NCI-H82 treated with DMSO at 0.1 percent for 48 hours (cell line): Measurements from ENCODE around the gene SMAD3.

Source experiments
- DNase-seq: peaks from one replicate; lab custom pipeline; 2025; ENCODE audit not compliant: unreplicated experiment; lab: John Stamatoyannopoulos, UW

SMAD3 gene

DNA sequence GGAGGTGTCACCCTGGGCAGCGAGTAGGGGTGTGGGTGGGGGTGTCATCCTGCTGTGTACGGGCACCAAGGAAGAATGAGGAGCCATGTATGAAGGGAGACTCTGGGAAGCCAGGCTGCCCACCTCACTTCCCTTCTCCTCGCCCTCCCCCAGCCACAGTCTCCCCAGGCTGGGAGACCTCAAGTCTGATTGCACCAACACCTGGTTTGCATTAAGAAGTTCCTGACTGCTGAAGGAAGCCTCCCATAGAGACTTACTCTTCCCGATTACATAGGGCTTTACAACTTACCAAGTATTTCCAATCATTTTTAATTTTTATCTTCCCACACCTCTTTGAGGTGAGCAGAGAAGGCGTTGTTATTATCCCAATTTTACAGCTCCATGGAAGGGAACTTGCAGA is 29.5 kb upstream of the SMAD3 start:
- no peak for DNase-seq

DNA sequence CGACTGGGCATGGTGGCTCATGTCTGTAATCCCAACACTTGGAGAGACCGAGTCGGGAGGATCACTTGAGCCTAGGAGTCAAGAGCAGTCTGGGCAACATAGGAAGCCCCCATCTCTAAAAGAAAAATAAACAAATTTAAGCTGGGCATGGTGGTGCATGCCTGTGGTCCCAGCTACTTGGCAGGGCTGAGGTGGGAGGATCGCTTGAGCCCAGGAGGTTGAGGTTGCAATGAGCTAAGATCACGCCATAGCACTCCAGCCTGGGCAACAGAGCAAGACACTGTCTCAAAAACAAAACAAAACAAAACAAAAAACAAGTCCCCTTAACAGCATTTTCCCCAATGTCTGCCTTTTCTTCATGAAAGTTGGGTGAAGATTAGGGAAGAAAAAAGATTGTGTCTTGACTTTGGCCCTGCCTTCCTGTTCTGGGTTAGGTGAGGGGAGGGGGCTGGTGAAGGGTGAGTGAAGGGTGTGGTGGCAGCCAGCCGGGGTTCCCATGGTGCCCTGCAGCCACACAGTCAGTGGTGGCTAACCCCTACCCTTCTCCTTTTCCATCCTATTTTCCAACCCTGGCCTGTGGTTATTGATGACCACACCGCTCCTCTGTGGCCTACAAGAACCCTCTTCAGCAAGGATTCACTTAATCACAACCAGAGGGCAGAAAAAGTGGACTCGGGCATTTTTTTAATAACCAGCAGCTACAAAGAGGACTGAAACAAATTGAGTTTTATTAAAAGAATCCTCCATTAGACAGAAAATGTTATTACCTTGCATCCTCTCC is 28.4 kb upstream of the SMAD3 start:
- DNase-seq = no peak

- DNase-seq = no peak
Measured at GRCh38 chr15:67037694-67038093, 27.7 kb upstream of the SMAD3 start.

DNA sequence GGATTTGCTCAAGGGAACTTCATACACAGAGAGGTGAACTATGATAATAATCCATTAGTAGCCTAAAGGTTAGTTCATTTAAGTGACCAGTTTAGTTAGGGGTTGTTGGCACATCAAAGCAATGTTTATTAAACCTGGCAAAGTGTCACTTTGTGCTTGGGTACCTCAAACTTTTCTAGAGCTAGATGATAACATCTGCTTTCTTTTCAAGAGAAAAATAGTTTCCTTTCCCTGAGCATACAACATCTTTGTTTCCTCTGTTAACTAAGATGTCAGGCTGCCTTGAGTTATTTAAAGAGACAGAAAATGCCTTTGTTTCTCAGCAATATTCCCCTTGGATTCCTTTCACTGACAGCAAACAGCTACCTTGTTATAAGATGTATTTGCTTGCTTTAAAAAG is 26.7 kb upstream of the SMAD3 start:
- no peak for DNase-seq

GRCh38 chr15:67039384-67040075 is 25.9 kb upstream of the SMAD3 start:
- no peak for DNase-seq

- DNase-seq = no peak
Measured at GRCh38 chr15:67040277-67040676, 25.1 kb upstream of the SMAD3 start.

DNA sequence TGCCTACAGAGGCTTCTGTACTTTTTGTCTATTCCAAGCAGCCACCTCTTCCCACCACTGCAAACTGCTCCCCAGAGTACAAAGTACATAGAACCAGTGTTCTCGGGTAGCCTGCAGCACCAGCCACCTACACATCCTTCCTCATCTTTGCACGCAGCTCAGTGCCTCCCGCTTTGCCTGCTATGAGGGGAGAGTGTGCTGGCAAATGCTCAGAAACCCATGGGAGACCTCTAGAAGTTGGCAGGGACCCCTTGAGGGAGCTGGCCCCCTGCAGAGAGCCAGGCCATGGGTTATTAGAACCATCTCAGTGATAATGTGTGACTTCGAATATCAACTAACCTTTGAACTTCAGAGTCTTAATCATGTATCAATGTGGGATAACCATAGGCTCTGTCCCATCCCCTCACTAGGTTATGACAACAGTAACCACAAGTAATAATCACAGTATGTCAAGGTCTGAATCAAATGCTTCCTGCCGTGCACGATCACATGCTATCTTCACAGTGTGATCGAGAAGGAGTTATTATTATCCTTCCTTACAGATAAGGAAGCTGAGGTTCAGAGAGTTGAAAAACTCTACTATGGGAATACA is 22.8 kb upstream of the SMAD3 start:
- DNase-seq = no peak

DNA sequence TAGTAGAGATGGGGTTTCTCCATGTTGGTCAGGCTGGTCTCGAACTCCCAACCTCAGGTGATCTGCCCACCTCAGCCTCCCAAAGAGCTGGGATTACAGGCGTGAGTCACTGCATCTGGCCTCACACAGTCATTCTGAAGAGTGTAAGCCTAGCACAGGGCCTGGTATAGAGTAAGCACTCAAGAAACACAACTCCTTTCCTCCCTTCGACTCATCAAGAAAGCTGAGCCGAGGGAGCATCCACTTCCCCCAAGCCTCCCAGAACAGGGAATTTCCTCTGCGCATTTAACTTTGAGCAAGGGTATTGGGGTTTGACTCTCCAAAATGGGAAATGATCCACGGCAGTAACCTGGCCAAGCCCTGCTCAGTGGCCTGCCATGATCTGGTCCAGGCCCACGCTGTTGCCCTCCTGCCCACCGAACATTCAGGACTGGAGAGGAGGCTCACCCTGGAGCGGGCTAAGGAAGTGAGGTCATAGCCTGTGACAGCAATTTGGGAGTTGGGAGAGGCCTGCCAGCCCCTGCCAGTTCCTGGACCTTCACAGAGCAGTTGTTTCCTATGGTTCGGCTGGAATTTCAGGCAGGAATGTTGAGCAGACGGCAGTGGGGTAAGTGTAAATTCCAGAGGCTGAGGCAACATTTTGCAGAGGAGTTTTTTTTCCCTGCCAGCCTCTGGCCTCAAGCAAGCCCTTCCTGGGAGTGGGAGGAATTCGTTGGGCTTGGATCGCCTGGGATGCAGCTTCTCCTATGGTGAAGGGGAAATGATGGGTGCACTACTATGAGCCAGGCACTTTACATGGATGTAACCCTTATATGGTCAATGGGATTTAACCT is 21.2 kb upstream of the SMAD3 start:
- DNase-seq = no peak

- no peak for DNase-seq
Measured at GRCh38 chr15:67047149-67047661, 18.2 kb upstream of the SMAD3 start.

- DNase-seq = no peak
Measured at GRCh38 chr15:67048281-67049279, 16.8 kb upstream of the SMAD3 start.

- no peak for DNase-seq
Measured at GRCh38 chr15:67049351-67050044, 15.9 kb upstream of the SMAD3 start.

GRCh38 chr15:67050062-67050461 is 15.3 kb upstream of the SMAD3 start:
- DNase-seq = no peak

DNA sequence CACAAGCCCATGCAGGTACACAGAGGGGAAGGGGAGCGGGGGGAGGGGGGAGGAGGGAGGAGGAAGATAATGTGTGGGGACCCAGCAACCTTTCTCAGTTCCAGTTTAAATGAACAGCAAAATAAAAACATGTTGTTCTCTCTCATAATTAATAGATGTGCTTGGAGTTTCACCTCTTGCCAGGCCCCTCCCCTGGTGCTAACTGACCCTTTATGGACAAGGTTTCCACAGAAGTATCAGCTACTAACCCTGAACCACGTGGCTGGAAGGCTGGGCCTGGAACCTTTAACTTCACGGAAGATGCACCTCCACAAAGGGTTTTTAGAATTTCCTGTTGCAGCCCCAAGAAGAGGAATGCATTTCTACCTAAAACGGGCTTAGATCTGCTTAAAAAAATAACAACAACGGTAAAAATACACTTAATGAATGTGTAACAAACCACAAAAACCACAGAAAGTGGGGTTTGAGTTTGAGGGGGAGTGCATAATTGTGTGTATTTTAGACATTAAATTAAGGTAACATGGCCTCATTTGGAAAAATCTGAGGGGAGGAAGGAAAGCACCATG is 14.8 kb upstream of the SMAD3 start:
- DNase-seq = no peak

DNA sequence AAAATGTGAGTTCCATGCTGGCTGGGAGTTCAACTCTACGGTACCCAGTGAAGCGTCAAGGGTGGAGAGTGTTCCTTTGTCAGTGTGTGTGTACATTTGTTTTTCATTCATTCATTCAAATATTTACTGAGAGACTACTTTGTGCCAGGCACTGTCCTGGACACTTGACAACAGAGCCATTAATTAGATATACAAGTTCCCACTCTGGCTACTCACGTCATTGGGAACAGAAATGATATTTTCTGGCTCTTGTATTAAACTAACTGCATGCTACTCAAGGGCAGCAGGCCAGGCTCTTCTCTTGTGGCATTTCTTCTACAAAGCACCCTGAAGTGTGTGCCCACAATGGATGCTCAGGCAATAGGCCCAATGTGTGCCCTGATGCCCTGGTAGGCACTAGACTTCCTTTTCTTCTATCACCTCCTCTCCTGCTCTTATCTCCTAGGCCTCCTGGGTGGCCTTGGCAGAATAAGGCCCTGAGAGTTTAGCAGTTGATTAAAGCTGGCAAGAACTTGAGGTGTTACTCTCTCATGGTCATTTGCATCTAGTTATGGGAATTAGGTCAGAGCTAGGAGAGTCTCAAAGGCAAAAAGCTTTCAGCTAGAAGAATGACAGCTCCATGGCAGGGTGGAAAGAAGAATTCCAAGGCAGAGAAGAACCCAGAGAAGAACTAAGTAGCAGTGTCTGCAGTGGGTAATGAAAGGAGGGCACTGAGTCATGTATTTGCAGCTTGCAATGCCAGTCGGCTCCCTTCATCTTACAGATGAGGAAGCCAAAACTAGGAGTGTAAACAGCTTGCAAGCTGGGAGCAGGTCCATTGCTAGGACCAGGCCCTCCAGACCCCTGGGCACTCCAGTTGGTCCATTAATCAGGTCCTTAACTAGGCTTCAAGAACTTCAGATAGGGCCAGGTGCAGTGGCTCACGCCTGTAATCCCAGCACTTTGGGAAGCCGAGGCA is 14.0 kb upstream of the SMAD3 start:
- DNase-seq = no peak

GRCh38 chr15:67054676-67055075 is 10.7 kb upstream of the SMAD3 start:
- no peak for DNase-seq

DNA sequence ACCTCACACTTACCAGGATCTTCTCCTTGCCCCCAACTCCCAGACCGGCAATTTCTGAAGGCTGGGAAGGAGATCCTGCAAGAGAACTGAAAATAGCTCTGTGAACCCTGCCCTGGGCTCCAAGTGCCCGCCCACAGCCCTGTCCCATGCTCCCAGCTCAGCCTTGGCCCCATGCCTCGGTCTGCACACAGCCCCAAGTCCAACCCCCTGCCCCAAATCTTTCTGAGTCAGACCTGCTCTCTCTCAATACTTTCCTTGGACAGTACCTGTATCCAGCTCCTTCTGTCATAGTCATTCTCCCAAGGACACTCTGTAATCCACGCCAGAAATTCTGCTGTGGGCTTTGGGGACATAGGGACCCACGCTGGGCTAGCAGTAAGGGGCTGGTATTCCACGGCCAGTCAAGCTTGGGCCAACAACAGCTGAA is 6.3 kb upstream of the SMAD3 start:
- no peak for DNase-seq

- no peak for DNase-seq
Measured at GRCh38 chr15:67061811-67062368, 3.5 kb upstream of the SMAD3 start.
